GM12878 (cell line): ENCODE data around the gene MTO1. TPM values are rescaled to one million over a fixed set of nuclear protein-coding genes. Genes with fewer than 3 reads are reported as not detected.

ENCODE experiments used
- CREM ChIP-seq: IDR thresholded peaks from 2 replicates; pipeline ENCODE4 v1.6.1; 2014; ENCODE audit warnings: antibody characterized with exemption, low read depth
- HSF1 ChIP-seq: fragments of 150-350 bp; IDR thresholded peaks from 2 replicates; pipeline ENCODE4 v1.6.1; 2014; ENCODE audit warnings: mild to moderate bottlenecking, low read depth, low read length
- IKZF1 ChIP-seq: fragments of 450-650 bp; conservative IDR thresholded peaks from 2 replicates; pipeline ENCODE4 v1.6.1; 2017; ENCODE audit warnings: antibody characterized with exemption, mild to moderate bottlenecking
- JUNB ChIP-seq: IDR thresholded peaks from 2 replicates; pipeline ENCODE4 v1.6.1; 2016; ENCODE audit warnings: antibody characterized with exemption, mild to moderate bottlenecking
- NBN ChIP-seq: fragments of 450-650 bp; IDR thresholded peaks from 2 replicates; pipeline ENCODE4 v1.6.1; 2016
- RAD51 ChIP-seq: fragments of 450-650 bp; IDR thresholded peaks from 2 replicates; pipeline ENCODE4 v1.6.1; 2016; ENCODE audit warnings: moderate library complexity, mild to moderate bottlenecking, inconsistent platforms
- RFX5 ChIP-seq: IDR thresholded peaks from 2 replicates; pipeline ENCODE4 v1.6.1; 2011; ENCODE audit warnings: low read depth, low read length, improper control_type of control experiment
- SPI1 ChIP-seq: IDR thresholded peaks from 2 replicates; pipeline ENCODE4 v1.6.1; 2011; ENCODE audit warnings: low read depth, mild to moderate bottlenecking, low read length, moderate library complexity, borderline replicate concordance; ENCODE audit not compliant: insufficient read depth
- SUPT20H ChIP-seq: IDR thresholded peaks from 2 replicates; pipeline ENCODE4 v1.6.1; 2011; ENCODE audit warnings: low read depth, mild to moderate bottlenecking, low read length, moderate library complexity, borderline replicate concordance; ENCODE audit not compliant: control insufficient read depth
- ZNF217 ChIP-seq: fragments of 450-650 bp; IDR thresholded peaks from 2 replicates; pipeline ENCODE4 v1.6.1; 2017; ENCODE audit warnings: antibody characterized with exemption, mild to moderate bottlenecking
- ZNF622 ChIP-seq: fragments of 450-650 bp; IDR thresholded peaks from 2 replicates; pipeline ENCODE4 v1.6.1; 2017; ENCODE audit warnings: mild to moderate bottlenecking, inconsistent platforms
- polyA plus RNA-seq, 11 experiments: library from polyadenylated mRNA; depleted of rRNA in 4 of 11; unstranded in 6 of 11; stranded (reverse) in 5 of 11; fragments of >200 nt; fragmentation: Nextera tagmentation in 4 of 11; fragmentation: Illumina TruSeq in 1 of 11; extraction: Ambion mirVana in 4 of 11; extraction: Trizol in 1 of 11; gene quantifications; 1 replicate in 1 of 11; 2 replicates in 10 of 11; pipeline versions ENCODE4 v1.2.1 to v1.2.3, GENCODE V29; 2011 to 2016; ENCODE audit warnings: inconsistent platforms in 2 of 11, missing spikeins in 2 of 11, low read depth in 1 of 11
- total RNA-seq, 4 experiments: library from RNA; depleted of rRNA in 3 of 4; stranded (reverse); fragments of >200 nt in 3 of 4; fragmentation: Illumina TruSeq in 1 of 4; extraction: Trizol in 1 of 4; gene quantifications; 2 replicates each; pipeline versions ENCODE4 v1.2.1 to v1.2.3, GENCODE V29; 2013 to 2021
- TF ChIP-seq, protein P1 (sequence below): fragments of 450-650 bp; IDR thresholded peaks from 2 replicates; pipeline ENCODE4 v1.6.1; 2016; ENCODE audit warnings: mild to moderate bottlenecking

MTO1 gene
- total and polyA plus RNA-seq, 10 of the 15 experiments (the other 5 are each of a cell fraction or from before 2014, with no cell fraction given) = 24.8 to 53.6 (median 33.1) TPM

GRCh38 chr6:73537677-73538076, 76.1 kb downstream of the MTO1 start (continued):
- TF ChIP-seq, protein P1, sequence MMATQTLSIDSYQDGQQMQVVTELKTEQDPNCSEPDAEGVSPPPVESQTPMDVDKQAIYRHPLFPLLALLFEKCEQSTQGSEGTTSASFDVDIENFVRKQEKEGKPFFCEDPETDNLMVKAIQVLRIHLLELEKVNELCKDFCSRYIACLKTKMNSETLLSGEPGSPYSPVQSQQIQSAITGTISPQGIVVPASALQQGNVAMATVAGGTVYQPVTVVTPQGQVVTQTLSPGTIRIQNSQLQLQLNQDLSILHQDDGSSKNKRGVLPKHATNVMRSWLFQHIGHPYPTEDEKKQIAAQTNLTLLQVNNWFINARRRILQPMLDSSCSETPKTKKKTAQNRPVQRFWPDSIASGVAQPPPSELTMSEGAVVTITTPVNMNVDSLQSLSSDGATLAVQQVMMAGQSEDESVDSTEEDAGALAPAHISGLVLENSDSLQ = no peak
- TF ChIP-seq RAD51 (no peak), ZNF622 (no peak), ZNF217 (no peak), IKZF1 (peak; percentile 41; the same call in 1 of the 2 replicates), JUNB (0 out of 2 replicates have a peak, but pooled peaks have one; percentile 5), CREM (0 out of 2 replicates have a peak, but pooled peaks have one; percentile 14), HSF1 (no peak), SPI1 (no peak), NBN (no peak), SUPT20H (no peak), RFX5 (no peak)
- TF ChIP-seq, all 136 proteins: peak for 6
